Measurements from ENCODE around the gene CA5A. TPM values are rescaled to one million over a fixed set of nuclear protein-coding genes. Genes with fewer than 3 reads are reported as not detected.

CA5A gene
- total RNA-seq, 6 experiments from 2014 or later = not detected

DNA sequence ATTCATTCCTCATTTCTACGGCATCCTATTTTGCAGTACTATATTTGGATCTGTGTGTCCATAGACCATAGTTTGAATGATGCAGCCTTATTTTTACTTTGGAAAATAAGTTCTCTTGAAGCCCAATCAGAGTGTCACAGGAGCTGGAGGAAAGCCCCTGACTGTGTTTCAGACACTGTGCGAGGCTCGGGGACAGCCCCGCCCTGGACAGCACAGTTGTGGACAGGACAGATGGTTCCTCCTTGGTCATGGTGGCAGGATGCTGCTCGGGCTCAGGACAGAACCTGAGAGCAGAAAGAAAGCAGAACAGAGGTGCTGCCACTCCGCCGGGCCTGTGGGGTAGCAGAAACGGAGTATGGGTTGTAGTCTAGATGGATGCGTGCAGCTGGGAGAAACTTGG, 37.8 kb upstream of the CA5A start:
- TF ChIP-seq, protein P1, sequence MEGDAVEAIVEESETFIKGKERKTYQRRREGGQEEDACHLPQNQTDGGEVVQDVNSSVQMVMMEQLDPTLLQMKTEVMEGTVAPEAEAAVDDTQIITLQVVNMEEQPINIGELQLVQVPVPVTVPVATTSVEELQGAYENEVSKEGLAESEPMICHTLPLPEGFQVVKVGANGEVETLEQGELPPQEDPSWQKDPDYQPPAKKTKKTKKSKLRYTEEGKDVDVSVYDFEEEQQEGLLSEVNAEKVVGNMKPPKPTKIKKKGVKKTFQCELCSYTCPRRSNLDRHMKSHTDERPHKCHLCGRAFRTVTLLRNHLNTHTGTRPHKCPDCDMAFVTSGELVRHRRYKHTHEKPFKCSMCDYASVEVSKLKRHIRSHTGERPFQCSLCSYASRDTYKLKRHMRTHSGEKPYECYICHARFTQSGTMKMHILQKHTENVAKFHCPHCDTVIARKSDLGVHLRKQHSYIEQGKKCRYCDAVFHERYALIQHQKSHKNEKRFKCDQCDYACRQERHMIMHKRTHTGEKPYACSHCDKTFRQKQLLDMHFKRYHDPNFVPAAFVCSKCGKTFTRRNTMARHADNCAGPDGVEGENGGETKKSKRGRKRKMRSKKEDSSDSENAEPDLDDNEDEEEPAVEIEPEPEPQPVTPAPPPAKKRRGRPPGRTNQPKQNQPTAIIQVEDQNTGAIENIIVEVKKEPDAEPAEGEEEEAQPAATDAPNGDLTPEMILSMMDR (IDR thresholded peaks at IDR 0.05) = no peak
- Mint-ChIP-seq H3K4me3 (no peak overlapping the region), H3K36me3 (ENCODE audit: low read depth) (peaks cover 48% of the 10 kb centered on the region), H3K4me1 (ENCODE audit: low read depth) (peaks cover 25% of the 10 kb centered on the region), H3K27ac (no peak overlapping the region), H3K27me3 (ENCODE audit: insufficient read depth) (no peaks in the 10 kb centered on the region; the same call in 1 of the 2 replicates), H3K9me3 (peaks cover 31% of the 10 kb centered on the region)
- no peak for DNase-seq

DNA sequence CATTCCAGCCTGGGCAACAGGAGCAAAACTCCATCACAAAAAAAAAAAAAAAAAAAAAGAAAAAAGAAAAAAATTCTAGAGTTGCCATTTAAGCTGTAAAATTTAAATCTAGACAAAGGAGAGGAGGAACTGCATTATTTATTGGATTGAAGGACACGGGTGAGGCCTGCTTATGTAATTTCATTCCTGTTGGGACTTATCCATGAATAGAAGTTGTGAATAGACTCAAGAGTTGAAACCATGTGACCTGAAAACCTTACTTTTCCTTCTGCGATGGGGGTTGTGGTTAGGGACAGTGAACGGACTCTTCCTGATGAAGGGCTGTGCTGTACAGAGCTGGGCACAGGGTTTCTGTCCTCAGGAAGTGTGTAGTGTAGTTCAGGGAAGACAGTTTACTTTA, 37.4 kb upstream of the CA5A start:
- Mint-ChIP-seq H3K4me3 (no peak overlapping the region), H3K4me1 (ENCODE audit: low read depth) (peaks cover 30% of the 10 kb centered on the region), H3K27me3 (ENCODE audit: insufficient read depth) (no peaks in the 10 kb centered on the region; the same call in 1 of the 2 replicates), H3K27ac (no peak overlapping the region), H3K36me3 (ENCODE audit: low read depth) (peaks cover 48% of the 10 kb centered on the region), H3K9me3 (peaks cover 31% of the 10 kb centered on the region)
- TF ChIP-seq, protein P1 (IDR thresholded peaks at IDR 0.05) = no peak
- DNase-seq = no peak

DNA sequence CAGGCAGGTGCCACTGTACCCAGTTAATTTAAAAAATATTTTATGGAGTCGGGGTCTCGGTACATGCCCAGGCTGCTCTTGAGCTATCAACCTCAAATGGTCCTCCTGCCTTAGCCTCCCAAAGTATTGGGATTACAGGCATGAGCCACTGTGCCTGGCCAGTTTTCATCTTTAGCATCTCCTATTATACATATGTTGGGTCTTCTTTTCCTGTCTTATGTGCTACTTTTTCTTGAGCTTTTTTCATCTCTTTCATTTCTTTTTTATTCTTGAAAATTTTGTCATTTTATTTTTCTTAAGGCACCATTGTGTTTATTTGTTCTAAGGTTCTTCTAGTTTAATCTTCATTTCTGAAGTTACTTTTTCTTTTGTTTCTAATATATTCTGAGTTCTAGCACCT, 35.6 kb upstream of the CA5A start:
- H3K4me1 Mint-ChIP-seq (ENCODE audit: low read depth) = peaks cover 36% of the 10 kb centered on the region

DNA sequence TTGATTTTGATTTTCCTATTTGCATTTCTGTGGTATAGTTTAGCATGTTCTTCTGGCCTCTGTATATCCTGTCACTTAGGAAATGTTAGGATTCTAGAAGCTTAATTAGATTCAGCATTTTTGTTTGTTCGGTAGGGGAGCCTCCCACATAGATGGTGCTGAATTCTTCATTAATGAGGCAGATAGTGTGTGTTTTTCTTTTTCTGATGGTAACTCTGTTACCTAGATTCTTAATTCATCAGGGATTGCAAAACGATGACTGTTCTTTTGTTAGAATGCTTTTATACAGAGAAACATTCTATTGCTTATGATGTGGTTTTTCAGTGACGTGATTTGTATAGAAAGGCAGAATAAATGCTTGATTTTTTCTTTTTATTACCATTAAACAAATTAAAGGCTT, 33.9 kb upstream of the CA5A start:
- Mint-ChIP-seq H3K27ac (peak overlapping the region; percentile 61), H3K9me3 (peaks cover 31% of the 10 kb centered on the region), H3K36me3 (ENCODE audit: low read depth) (peaks cover 44% of the 10 kb centered on the region), H3K4me1 (ENCODE audit: low read depth) (peaks cover 43% of the 10 kb centered on the region), H3K4me3 (0 out of 2 replicates have a peak overlapping the region, but pooled peaks have one; percentile 37), H3K27me3 (ENCODE audit: insufficient read depth) (peaks cover 2% of the 10 kb centered on the region; the same call in 1 of the 2 replicates)
- peak; percentile 47 for DNase-seq
- TF ChIP-seq, protein P1 (IDR thresholded peaks at IDR 0.05) = no peak

More for the DNA sequence above, 35.6 kb upstream of the CA5A start:
- H3K4me3 Mint-ChIP-seq = no peak overlapping the region
- DNase-seq = no peak
- peaks cover 31% of the 10 kb centered on the region for H3K9me3 Mint-ChIP-seq
- no peak overlapping the region for H3K27ac Mint-ChIP-seq
- H3K36me3 Mint-ChIP-seq (ENCODE audit: low read depth) = peaks cover 48% of the 10 kb centered on the region
- H3K27me3 Mint-ChIP-seq (ENCODE audit: insufficient read depth) = peaks cover 2% of the 10 kb centered on the region; the same call in 1 of the 2 replicates
- TF ChIP-seq, protein P1 (IDR thresholded peaks at IDR 0.05) = no peak

DNA sequence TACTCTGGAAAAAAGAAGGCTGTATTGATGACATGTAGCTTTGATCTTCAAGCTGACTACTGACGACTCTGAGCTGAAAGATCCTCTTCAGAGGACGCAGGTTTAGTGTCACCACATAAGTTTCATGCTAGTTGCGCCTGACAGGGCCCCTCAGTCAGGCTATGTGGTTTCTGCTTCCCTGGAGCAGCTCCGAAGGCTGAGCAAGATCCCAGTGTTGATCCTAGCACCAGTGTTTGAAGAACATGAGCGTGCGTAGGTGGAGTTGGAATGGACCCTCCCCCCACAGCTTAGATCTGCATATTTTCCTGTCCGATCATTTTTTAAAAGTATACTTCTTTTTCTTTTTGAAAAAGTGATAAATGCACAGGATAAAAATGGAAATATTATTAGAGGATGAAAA, 32.2 kb upstream of the CA5A start:
- peak; percentile 69 for DNase-seq
- H3K4me3 Mint-ChIP-seq = peak overlapping the region; percentile 79
- peaks cover 58% of the 10 kb centered on the region for H3K4me1 Mint-ChIP-seq (ENCODE audit: low read depth)
- TF ChIP-seq, protein P1 (IDR thresholded peaks at IDR 0.05) = no peak
- H3K27me3 Mint-ChIP-seq (ENCODE audit: insufficient read depth) = 0 out of 2 replicates have a peak, but pooled peaks cover 2% of the 10 kb centered on the region
- H3K9me3 Mint-ChIP-seq = peaks cover 31% of the 10 kb centered on the region
- H3K27ac Mint-ChIP-seq = peak overlapping the region; percentile 92
- peaks cover 38% of the 10 kb centered on the region for H3K36me3 Mint-ChIP-seq (ENCODE audit: low read depth)

Measured in HFFc6 (cell line).